SIG-M5 treated with dmso at 0.1 percent for 504 hours (cell line): ENCODE measurements around the gene DAZAP1.
A peak's percentile ranks its signal among the peaks of the same experiment; 100 is the strongest.
"Not testable (repeated sequence)": the region's sequence is repeated elsewhere in the genome, so short reads cannot be mapped to it uniquely, and the experiment has no call there.

Experiments
- DNase-seq: peaks from one replicate; lab custom pipeline; 2025; ENCODE audit not compliant: unreplicated experiment; lab: John Stamatoyannopoulos, UW

Gene DAZAP1

DNA sequence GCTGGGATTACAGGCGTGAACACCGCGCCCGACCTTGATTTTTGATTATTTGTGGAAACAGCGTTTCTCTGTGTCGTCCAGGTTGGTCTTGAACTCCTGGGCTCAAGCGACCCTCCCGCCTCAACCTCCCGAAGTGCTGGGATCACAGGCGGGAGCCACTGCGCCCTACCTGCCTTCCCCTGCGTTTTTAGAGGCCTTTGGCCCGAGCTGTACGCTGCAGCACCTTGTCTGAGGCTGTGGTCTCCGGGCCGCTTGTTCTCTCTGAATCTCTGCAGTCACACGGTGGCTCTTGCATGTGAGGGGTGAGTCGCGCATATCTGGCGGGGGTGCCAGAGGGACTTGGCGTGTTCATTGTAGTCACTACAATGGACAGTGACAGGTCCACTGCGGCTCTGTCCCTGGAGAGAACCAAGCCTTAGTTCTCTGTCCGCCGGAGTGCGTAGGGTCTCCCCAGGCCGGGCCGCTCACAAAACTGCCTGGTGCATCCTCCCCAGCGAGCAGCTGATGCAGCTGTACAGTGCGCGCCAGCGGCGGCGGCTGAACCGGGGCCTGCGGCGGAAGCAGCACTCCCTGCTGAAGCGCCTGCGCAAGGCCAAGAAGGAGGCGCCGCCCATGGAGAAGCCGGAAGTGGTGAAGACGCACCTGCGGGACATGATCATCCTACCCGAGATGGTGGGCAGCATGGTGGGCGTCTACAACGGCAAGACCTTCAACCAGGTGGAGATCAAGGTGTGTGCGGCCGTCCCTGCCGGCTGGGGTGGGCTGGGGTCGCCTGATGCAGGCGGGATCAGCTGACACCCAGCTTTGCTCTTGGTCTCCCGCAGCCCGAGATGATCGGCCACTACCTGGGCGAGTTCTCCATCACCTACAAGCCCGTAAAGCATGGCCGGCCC is 32.4 kb downstream of the DAZAP1 start:
- DNase-seq, result not testable (repeated sequence)

DNA sequence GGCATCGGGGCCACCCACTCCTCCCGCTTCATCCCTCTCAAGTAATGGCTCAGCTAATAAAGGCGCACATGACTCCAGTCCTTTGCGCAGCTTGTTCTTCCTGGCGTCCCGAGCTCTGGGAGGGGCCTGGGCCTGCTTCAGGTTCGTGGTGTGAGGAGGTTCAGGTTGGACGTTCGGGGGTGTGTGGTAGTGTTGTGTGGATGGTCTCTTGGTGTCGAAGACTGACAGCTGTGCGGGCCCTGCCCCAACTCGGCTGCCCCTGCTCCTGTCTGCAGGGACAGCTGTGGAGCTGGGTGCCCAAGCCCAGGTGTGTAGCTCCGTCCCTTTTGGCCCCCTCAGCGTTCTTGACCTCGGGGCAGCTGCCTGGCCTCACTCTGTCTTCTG is 33.0 kb downstream of the DAZAP1 start:
- no peak for DNase-seq

DNA sequence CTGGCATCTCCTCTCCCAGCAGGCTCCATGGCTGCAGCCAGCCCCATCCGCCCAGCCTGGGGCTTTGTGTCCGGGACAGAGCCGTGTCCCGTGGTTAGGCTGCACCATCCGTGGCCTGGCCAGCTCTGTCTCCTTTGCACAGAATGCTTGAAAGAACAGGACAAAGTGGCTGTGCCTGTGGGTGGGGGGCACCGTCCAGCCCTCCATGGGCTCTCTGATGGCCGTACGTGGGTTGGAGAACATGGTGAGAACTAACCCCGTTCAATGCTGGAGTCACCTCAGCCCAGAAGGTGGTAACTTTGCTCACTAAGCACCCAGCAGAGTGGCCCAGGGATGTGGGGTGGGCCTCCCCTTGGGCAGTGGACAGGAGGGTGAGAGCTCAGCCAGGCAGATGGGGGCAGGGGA is 33.6 kb downstream of the DAZAP1 start:
- DNase-seq, result no peak

DNA sequence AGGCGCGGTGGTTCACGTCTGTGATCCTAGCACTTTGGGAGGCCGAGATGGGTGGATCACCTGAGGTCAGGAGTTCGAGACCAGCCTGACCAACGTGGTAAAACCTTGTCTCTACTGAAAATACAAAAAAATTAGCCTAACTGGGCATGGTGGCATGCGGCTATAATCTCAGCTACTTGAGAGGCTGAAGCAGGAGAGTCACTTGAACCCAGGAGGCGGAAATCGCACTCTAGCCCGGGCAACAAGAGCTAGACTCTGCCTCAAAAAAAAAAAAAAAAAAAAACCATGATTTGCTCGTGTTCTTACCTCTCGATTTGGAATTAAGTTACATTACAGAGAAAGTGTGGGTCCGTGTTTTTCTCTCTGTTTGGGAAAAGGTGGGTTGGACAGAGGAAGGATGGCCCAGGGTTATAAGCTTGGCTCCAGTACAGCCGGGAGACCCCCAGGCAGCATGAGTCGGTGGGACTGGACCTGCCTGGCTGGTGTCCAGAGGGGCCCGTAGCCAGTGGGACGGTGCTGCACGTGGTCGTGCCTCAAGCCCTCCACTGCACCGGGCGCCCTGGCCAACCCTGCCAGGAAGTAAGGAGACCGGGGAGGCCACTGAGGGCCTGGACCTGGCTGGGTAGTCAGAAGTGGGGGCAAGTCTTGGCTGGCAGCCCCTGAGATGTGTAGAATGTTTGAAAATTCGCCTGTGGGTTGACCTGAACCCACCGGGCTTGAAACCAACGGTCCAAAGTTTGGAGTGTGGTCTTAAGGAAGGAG is 34.5 kb downstream of the DAZAP1 start:
- DNase-seq, result no peak

DNA sequence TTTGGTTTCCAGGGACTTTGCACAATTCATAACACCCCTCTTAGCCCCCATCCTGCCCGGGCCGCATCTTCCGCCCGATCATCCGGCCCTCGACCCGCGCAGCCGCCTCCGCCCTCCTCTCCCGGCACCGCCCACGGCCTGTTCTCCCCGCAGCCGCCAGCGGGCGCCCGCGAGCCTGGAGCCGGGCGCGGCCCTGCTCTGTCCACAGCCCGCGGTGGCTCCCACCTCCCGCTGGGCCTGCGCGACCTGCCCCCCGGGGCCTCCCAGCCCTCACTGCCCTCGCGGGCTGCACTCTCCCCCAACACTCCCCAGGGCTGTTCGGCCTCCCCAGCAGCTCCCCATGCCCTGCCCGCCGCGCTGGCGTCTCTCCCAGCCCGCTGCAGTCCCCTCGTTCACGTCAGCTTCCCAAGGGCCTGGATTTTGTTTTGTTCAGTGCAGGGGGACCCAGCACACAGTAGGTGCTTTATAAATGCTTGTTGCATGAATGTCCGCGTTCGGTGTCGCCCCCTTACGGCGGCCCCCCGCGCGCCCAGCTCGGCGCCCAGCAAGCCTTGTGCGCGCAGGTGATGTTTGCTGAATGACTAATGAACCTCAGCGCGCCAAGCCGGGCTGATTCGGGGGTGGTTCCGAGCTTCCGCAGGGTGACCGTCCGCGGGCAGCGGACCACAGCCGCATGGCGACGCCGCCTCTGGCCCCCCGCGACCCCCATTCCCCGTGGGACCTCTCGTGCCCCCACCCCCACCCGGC is 38.0 kb downstream of the DAZAP1 start:
- peak; percentile 45 for DNase-seq

DNA sequence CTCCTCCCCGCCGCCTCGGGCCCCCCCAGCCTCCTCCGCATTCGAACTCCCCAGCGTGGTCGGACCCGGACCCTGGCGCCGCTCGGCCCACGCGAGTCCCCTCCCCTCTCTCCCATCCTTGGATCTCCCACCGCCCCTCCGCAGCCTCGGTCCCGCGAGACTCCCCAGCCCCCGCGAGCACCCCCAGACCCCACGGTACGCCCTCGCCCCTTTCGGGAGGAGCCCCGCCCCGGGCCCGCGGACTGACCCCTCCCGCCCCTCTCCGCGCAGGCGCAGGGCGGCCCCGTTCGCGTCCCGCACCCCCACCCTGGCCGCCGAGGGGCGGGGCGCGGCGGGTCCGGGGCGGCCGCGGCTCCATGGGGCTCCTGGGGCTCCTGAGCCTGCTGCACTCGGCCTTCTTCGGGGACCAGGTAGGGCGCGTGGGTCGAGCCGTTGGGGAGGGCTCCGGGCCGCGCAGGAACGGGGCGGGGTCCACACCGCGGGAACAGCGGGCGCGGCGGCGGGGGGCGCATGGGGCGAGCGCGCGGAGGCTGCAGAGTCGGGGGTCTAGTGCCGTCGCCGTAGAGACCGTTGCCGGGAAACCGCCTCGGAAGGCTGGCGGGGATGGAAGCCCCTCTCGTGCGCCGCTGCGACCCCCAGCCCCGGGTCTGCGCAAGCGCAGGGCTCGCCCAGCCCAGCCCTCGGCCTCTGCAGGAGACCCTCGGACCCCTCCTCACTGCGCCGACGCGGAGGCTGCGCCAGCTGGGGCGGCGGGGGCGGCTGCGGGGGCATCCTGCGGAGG is 38.7 kb downstream of the DAZAP1 start:
- DNase-seq, result no peak

DNA sequence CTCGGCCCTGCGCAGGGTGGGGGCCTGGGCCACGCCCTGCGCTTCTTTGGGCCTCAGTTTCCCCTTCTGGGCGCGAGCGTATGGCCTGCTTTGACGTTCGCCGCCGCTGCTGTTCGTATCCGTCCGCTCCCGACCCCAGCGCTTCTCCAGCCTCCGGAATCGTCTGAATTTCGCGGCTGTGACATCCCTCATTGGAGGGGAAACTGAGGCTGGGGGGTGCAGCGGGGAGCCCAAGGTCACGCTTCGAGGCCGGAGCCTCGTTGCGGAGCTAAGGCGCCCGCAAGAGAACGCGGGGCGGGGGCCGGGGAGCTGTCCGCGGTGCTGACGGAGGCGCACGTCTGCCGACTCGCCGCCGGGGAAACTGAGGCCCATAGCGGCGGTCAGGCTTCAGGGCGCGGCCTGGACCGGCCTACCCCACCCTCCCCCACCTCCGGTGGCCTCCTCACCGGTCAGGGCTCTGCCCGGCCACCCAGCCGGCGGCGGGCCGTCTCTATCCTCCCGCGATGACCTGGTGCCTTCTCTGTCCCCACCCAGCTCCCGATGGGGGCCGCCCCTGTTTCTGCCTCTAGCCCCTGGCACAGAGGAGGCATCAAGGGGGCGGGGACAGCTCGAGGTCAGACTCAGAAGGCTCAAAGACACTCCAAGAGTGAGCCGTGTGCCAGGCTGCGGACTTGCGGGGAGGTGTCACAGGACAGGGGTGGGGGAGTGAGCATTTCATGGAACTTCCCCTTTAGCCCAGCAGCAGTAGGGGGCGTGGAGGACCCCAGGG is 39.5 kb downstream of the DAZAP1 start:
- DNase-seq, result no peak

DNA sequence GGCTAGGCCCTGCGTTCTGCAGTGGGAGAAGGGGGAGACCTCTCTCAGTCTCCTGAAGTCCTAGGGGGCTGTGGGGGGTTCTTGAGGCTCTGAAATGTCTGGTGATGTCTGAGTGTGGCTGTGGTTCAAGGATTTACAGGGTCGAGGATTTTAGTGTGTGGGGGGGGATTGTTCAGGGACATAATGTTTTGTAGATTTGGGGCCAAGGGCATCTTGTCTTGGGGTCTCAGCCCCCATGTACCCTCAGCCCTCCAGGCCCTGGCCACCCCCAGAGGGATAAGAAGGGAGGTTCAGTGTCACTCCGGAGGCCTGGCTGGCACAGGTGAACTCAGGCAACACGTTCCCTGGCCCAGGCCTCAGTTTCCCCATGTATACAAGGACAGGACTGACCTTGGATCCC is 40.1 kb downstream of the DAZAP1 start:
- no peak for DNase-seq

DNA sequence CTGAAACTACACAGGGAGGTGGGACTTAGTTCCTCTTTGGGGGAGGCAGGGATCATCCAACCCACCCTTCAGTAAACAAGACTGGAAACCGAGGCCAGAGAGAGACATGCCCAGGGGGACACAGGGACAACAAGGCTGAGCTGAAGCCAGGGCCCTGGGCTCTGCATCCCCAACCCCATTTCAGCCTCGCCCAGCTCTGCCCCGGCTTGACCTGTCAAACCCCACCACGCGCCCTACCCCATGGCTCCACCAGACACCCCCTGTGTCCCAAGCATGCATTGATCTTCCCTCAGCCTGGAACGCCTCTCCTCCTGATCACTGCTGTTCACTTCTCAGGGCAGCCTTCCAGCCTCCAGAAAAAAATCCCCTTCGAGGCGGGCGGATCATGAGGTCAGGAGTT is 40.6 kb downstream of the DAZAP1 start:
- DNase-seq, result no peak

DNA sequence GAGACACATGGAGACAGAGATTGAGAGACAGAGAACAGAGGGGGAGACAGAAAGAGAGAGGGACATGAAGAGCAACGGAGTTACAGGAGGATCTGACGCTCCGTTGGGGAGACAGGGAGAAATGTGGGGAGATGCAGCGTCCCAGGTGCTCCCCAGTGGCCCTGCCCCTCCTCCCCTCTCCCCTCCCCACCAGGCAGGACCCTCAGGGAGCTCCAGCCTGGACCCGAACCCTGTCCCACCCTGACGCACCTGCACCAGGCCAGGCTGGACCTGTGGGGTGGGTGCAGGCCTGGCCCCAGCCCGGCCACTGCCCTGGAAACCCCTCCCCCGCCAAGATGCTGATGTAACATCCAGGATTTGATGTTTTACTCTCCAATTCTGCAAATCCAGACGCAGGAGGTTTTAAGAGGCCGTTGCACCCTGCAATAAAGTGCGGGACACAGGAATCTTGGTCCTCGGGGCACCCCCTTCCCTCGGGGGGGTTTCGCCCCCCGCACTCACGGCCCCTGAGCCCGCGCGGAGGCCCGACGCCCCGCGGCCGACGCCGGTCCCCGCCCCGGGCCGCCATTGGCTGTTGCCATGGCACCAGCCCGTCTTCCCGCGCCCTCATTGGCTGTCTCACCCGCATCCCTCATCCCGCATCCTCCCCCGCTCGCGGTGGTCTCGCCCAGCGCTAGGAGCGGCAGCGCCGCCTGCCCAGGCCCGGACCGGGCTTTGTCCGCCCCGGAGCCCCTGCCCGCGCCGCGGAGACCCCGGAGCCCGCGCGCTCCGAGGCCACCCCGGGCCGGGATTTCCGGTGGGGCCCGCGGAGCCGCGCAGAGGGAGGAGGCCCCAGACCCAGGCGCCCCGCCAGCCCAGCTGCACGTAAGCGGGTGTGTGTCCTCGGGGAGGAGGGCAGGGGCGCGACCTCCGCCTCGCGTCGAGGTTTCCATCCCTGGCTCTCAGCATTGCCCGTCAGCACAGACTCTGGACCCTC is 42.4 kb downstream of the DAZAP1 start, which contains the start of gene APC2:
APC2 (plus strand) TSS at position 655 of the 976 bp plus-strand sequence. CDS start 2,881 bp downstream, outside the sequence.
- no peak for DNase-seq

DNA sequence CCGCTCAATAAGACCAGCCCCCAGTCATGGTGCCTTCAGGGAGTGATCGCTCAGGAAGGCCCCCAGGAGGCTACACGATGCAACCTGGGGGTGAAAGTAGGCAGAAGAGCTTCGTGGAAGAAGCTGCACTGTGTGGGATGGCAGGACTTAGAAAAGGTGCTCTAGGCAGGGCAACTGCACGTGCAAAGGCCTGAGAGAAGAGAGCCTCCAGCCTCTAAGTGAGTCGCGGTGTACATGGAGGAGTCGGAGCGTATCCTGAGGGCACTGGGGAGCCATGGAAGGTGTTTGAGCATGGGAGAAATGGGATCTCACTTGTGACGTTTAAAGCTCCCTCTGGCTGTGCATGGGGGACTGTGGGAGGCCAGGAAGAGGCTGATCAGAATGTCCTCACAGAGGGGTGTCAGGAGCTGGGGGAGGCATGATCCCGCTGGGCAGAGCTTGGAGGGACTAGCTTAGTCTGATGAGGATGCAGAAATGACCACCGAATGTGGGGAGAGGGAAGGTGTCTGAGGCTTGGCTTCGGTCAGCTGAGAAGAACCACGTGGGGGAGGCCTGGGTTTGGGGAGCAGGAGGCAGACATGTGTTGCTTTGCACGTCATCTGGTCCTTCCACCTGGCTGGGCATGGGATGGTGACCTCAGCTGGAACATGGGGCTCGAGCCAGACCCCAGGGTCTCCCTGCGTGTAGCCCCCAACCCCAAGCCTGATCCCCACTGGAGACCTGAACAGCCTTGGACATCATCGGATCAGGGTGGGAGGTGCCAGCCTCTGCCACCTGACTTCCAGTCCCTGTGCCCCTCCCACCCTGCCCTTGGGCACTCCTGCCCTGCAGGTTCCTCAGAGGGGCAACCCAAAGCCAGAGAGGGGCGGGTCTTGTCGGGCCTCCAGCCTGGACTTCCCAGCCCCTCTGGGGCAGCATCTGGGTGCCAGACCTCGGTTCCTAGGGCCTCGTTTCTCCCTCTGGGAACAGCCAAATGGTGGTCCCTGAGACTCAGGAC is 43.6 kb downstream of the DAZAP1 start:
- no peak for DNase-seq

DNA sequence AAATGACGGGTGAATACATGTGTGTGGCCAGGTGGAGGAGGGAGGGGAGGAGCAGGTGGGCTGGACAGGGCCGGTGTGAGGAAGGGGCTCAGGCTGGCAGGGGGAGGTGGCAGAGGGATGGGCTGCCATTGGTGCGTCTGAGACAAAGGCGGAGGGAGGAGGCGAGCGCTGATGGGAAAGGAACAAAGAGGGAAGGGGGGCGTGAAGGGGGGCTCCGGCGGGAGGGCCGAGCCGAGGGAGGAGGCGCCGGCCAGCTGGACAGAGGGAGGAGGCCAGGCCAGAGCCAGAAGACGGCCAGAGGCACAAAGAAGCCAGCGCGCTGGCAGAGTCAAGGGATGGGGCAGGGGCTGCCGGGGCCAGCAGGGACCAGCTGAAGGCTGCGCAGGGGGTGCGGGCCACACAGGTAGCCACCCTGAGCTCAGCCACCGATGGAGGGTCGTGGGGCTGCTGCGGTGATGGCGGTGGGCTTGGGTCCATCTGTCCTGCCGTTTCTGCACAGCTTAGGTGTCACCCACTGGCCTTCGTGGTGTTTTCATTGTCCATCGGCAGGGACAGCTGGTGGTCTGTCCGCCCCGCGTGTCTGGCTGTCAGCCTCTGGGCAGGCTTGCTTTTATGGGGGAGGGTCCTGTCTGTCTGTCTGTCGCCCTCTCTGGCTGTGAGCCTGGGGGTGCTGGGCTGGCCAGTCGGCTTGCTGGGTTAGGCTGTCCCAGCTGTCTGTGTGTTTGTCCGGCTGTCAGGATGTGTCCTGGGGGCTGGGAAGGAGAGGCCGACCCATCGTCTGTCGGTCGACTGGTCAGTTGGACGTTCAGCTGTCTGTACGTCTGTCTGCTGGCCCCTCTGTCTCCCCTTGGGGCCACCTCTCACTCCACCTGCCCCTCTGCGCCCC is 44.8 kb downstream of the DAZAP1 start:
- DNase-seq, result no peak

DNA sequence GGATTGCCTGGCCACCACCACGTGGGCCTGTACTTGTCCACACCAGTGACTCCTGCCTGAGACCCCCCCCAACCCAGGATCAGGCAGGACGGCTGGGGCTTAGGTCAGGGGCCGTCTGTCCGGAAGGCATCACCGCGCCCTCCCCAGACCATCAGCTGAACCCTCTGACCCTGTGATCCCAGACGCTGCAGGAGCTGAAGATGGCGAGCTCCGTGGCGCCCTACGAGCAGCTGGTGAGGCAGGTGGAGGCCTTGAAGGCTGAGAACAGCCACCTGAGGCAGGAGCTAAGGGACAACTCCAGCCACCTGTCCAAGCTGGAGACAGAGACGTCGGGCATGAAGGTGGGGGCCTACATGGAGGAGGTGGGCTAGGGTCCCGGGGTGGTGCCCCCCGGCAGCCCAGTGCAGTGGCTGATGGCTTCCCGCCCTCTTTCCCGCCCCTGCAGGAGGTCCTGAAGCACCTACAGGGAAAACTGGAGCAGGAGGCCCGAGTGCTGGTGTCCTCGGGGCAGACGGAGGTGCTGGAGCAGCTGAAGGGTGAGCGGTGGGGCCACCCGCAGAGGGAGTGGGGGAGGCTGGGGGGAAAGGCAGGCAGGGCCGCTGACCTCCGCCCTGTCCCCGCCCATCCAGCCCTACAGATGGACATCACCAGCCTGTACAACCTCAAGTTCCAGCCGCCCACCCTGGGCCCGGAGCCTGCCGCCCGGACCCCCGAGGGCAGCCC is 45.6 kb downstream of the DAZAP1 start:
- no peak for DNase-seq

DNA sequence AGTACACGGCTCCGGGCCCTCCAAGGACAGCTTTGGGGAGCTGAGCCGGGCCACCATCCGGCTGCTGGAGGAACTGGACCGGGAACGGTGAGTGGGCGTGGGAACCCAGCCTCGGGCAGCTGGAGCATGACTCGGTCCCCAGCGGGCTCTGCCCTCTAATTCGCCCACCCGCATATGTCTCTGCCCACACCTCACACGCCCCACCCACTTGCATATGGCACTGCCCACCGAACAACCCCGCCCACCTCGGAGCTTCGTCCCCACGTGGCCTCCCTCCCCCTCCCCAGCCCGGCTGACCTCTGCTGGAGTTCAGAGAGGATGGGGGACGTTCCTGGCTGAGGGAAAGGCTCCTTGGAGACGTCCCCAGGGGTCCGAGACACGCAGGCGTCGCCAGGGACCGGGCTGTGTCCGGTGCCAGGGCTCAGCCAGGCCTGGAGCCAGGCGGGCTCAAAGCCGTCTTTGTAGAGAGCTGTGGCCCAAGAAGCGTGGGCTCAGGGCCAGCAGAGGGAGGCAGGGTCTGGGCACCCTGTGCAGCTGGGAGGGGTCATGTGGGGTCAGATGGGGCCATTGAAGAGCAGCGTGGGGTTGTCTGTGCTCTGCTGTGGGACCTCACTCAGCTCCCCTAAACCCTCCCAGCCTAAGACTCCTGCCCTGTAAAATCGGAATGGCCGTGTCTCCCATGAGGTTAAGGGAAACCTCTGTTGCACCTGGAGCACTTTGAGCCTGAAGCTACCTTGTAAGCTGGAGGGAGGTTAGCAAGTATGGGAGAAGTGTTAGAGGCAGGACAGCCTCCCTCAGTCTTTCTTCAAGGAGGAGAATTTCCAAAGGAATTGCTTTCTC is 46.4 kb downstream of the DAZAP1 start:
- DNase-seq, result no peak

DNA sequence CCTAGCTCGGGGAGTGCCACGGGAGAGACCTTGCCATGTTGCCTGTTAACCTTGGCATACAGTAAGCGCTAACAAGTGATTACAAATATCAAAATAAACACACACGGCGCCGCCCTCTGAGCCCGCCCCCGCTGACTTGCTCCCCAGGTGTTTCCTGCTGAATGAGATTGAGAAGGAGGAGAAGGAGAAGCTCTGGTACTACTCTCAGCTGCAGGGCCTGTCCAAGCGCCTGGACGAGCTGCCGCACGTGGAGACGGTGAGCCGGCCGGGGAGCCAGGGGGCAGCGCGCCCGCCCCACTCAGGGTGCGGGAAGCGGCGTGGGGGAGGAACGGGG is 47.6 kb downstream of the DAZAP1 start:
- no peak for DNase-seq
